BE2C (cell line): Measurements from ENCODE around the gene BCKDHB.

Source experiments
- DNase-seq: peaks from one replicate; pipeline ENCODE4 v3.0.0-alpha.2; 2020
- H3K27me3 ChIP-seq: fragments of 250-450 bp; sonication (Bioruptor Pico); 2 replicates; pipeline ENCODE4 v1.5.1; 2020; ENCODE audit warnings: mild to moderate bottlenecking
- H3K36me3 ChIP-seq: fragments of 250-450 bp; sonication (Bioruptor Pico); 2 replicates; pipeline ENCODE4 v1.5.1; 2020; ENCODE audit warnings: mild to moderate bottlenecking
- H3K4me1 ChIP-seq: fragments of 250-450 bp; sonication (Bioruptor Pico); 2 replicates; pipeline ENCODE4 v1.5.1; 2020
- H3K4me3 ChIP-seq: 2 replicates; pipeline ENCODE4 v1.5.1; 2011; ENCODE audit warnings: low read depth, low read length
- H3K9me3 ChIP-seq: fragments of 250-450 bp; sonication (Bioruptor Pico); 2 replicates; pipeline ENCODE4 v1.5.1; 2020
- CTCF ChIP-seq: IDR thresholded peaks from 2 replicates; pipeline ENCODE4 v1.5.1; 2012; ENCODE audit warnings: mild to moderate bottlenecking, low read depth, low read length

The BCKDHB gene

GRCh38 chr6:80340686-80341085, 234.2 kb downstream of the BCKDHB start:
- no peak overlapping the region for H3K4me3 ChIP-seq
- no peak for TF ChIP-seq CTCF
- no peaks in the 10 kb centered on the region for H3K27me3 ChIP-seq
- H3K9me3 ChIP-seq: no peaks in the 10 kb centered on the region
- H3K36me3 ChIP-seq: no peaks in the 10 kb centered on the region
- peaks cover 15% of the 10 kb centered on the region for H3K4me1 ChIP-seq
- DNase-seq: no peak

- DNase-seq: no peak
These were observed 234.9 kb downstream of the BCKDHB start for GRCh38 chr6:80341330-80341729.

GRCh38 chr6:80343511-80343910, 237.0 kb downstream of the BCKDHB start:
- no peak for DNase-seq
- no peak for TF ChIP-seq CTCF
- H3K36me3 ChIP-seq: no peaks in the 10 kb centered on the region
- peaks cover 4% of the 10 kb centered on the region for H3K4me1 ChIP-seq
- H3K4me3 ChIP-seq: no peak overlapping the region
- no peaks in the 10 kb centered on the region for H3K27me3 ChIP-seq
- no peaks in the 10 kb centered on the region for H3K9me3 ChIP-seq

More at GRCh38 chr6:80341330-80341729, 234.9 kb downstream of the BCKDHB start:
- no peaks in the 10 kb centered on the region for H3K27me3 ChIP-seq
- H3K4me1 ChIP-seq: peaks cover 15% of the 10 kb centered on the region
- no peaks in the 10 kb centered on the region for H3K9me3 ChIP-seq
- no peaks in the 10 kb centered on the region for H3K36me3 ChIP-seq
- no peak for TF ChIP-seq CTCF
- H3K4me3 ChIP-seq: no peak overlapping the region

- no peaks in the 10 kb centered on the region for H3K9me3 ChIP-seq
- TF ChIP-seq CTCF: no peak
These were observed 240.6 kb downstream of the BCKDHB start for GRCh38 chr6:80347101-80347500.

GRCh38 chr6:80348263-80348662, 241.8 kb downstream of the BCKDHB start:
- no peak for DNase-seq
- Histone ChIP-seq H3K36me3 (no peaks in the 10 kb centered on the region), H3K4me1 (no peaks in the 10 kb centered on the region), H3K4me3 (no peak overlapping the region), H3K27me3 (no peaks in the 10 kb centered on the region), H3K9me3 (no peaks in the 10 kb centered on the region)
- no peak for TF ChIP-seq CTCF

More at GRCh38 chr6:80347101-80347500, 240.6 kb downstream of the BCKDHB start:
- no peaks in the 10 kb centered on the region for H3K27me3 ChIP-seq
- no peak overlapping the region for H3K4me3 ChIP-seq
- DNase-seq: no peak
- no peaks in the 10 kb centered on the region for H3K4me1 ChIP-seq
- no peaks in the 10 kb centered on the region for H3K36me3 ChIP-seq

- Histone ChIP-seq H3K9me3 (no peaks in the 10 kb centered on the region), H3K36me3 (no peaks in the 10 kb centered on the region), H3K4me1 (no peaks in the 10 kb centered on the region), H3K4me3 (no peak overlapping the region), H3K27me3 (no peaks in the 10 kb centered on the region)
- DNase-seq: no peak
- no peak for TF ChIP-seq CTCF
These were observed 249.5 kb downstream of the BCKDHB start for GRCh38 chr6:80356000-80356399.
